ENCODE data around the gene TTC12.

DNA sequence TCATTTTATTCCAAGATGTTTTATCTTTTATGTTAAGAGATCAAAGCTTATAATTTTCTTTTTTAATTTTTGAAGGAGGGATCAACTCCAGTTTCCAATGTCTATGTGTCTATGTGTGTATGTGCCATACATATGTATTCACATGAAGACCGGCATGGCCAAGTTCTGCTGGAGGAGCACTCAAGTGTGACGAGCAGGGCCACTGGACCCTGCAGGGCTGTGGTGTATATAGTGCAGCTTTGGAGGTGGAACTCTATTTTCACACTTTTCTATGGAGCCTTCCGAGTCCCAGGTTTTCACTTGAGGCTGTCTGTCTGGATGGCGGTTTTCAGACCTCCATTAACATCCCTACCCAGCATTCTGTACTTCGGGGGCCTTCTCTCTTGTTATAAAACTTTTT is 36.5 kb upstream of the TTC12 start:
- TF ChIP-seq CTCF (IDR thresholded peaks at IDR 0.05) = no peak
- no peak for TF ChIP-seq POLR2AphosphoS5 (IDR thresholded peaks at IDR 0.05)
